Measurements from ENCODE around the gene RTN4. TPM values are rescaled to one million over a fixed set of nuclear protein-coding genes. Genes with fewer than 3 reads are reported as not detected.

The RTN4 gene
- total and polyA plus RNA-seq, 5 donors: 183 to 283 (median 243) TPM

- Histone ChIP-seq H3K4me1 (ENCODE audit: control insufficient read depth, insufficient read depth, low read length) (no peaks in the 10 kb centered on the region), H3K4me3 (ENCODE audit: low read length) (no peak overlapping the region), H3K9me3 (ENCODE audit: control insufficient read depth, low read length) (no peaks in the 10 kb centered on the region), H3K27me3 (ENCODE audit: control insufficient read depth, insufficient read depth) (no peaks in the 10 kb centered on the region), H3K27ac (ENCODE audit: low read length) (no peak overlapping the region)
- intact Hi-C loops (cut with DNase I): loop anchor here in 2 of 4 donors (5.0 to 10.0 kb wide), 2 partner anchors 145 to 148 kb away; no protein-coding TSS in a partner anchor
- 72% methylated on average over 5 of the region's 5 CpGs for WGBS
- ATAC-seq (no peak), DNase-seq (no peak)
These were observed 30.6 kb downstream of the RTN4 start for GRCh38 chr2:55019526-55020258.

GRCh38 chr2:55018619-55019018 lies 31.6 kb downstream of the RTN4 start:
- ATAC-seq (no peak), DNase-seq (no peak)
- intact Hi-C loops (cut with DNase I): loop anchor here in 2 of 4 donors (5.0 to 10.0 kb wide), 2 partner anchors 146 to 149 kb away; no protein-coding TSS in a partner anchor
- H3K4me3 ChIP-seq (ENCODE audit: low read length): no peak overlapping the region
- no peaks in the 10 kb centered on the region for H3K4me1 ChIP-seq (ENCODE audit: control insufficient read depth, insufficient read depth, low read length)
- 91% methylated on average over 1 of the region's 1 CpG for WGBS
- no peaks in the 10 kb centered on the region for H3K9me3 ChIP-seq (ENCODE audit: control insufficient read depth, low read length)
- H3K27ac ChIP-seq (ENCODE audit: low read length): no peak overlapping the region
- H3K27me3 ChIP-seq (ENCODE audit: control insufficient read depth, insufficient read depth): no peaks in the 10 kb centered on the region

GRCh38 chr2:55017880-55018279 lies 32.4 kb downstream of the RTN4 start:
- no peak overlapping the region for H3K4me3 ChIP-seq (ENCODE audit: low read length)
- no peaks in the 10 kb centered on the region for H3K9me3 ChIP-seq (ENCODE audit: control insufficient read depth, low read length)
- intact Hi-C loops (cut with DNase I): loop anchor here in 2 of 4 donors (5.0 to 10.0 kb wide), 2 partner anchors 147 to 149 kb away; no protein-coding TSS in a partner anchor
- no peak overlapping the region for H3K27ac ChIP-seq (ENCODE audit: low read length)
- 85% methylated on average over 3 of the region's 3 CpGs for whole genome bisulfite sequencing
- ATAC-seq (no peak), DNase-seq (no peak)
- H3K4me1 ChIP-seq (ENCODE audit: control insufficient read depth, insufficient read depth, low read length): no peaks in the 10 kb centered on the region
- H3K27me3 ChIP-seq (ENCODE audit: control insufficient read depth, insufficient read depth): no peaks in the 10 kb centered on the region

GRCh38 chr2:55017428-55017827 lies 32.8 kb downstream of the RTN4 start:
- DNase-seq: no peak
- H3K27me3 ChIP-seq (ENCODE audit: control insufficient read depth, insufficient read depth): no peaks in the 10 kb centered on the region
- no peak overlapping the region for H3K4me3 ChIP-seq (ENCODE audit: low read length)
- intact Hi-C loops (cut with DNase I): loop anchor here in 2 of 4 donors (5.0 to 10.0 kb wide), 2 partner anchors 147 to 150 kb away; no protein-coding TSS in a partner anchor
- H3K27ac ChIP-seq (ENCODE audit: low read length): no peak overlapping the region
- 98% methylated on average over 3 of the region's 3 CpGs for WGBS
- no peak for ATAC-seq
- no peaks in the 10 kb centered on the region for H3K9me3 ChIP-seq (ENCODE audit: control insufficient read depth, low read length)
- H3K4me1 ChIP-seq (ENCODE audit: control insufficient read depth, insufficient read depth, low read length): no peaks in the 10 kb centered on the region

GRCh38 chr2:55014962-55015939 lies 35.0 kb downstream of the RTN4 start:
- 61% methylated on average over 6 of the region's 6 CpGs for WGBS
- no peak overlapping the region for H3K27ac ChIP-seq (ENCODE audit: low read length)

GRCh38 chr2:55013936-55014335 lies 36.3 kb downstream of the RTN4 start:
- Histone ChIP-seq H3K4me1 (ENCODE audit: control insufficient read depth, insufficient read depth, low read length) (peaks cover 6% of the 10 kb centered on the region), H3K9me3 (ENCODE audit: control insufficient read depth, low read length) (no peaks in the 10 kb centered on the region), H3K27me3 (ENCODE audit: control insufficient read depth, insufficient read depth) (no peaks in the 10 kb centered on the region), H3K27ac (ENCODE audit: low read length) (no peak overlapping the region), H3K4me3 (ENCODE audit: low read length) (no peak overlapping the region)
- intact Hi-C loops (cut with DNase I): loop anchor here in 2 of 4 donors (5.0 to 10.0 kb wide), 2 partner anchors 33 to 151 kb away; no protein-coding TSS in a partner anchor
- DNase-seq (no peak), ATAC-seq (no peak)
- WGBS: 52% methylated on average over 1 of the region's 1 CpG

More at GRCh38 chr2:55014962-55015939, 35.0 kb downstream of the RTN4 start:
- DNase-seq (peak in 1 of 3 donors; percentile 28), ATAC-seq (peak; percentile 75 to 78)
- no peaks in the 10 kb centered on the region for H3K27me3 ChIP-seq (ENCODE audit: control insufficient read depth, insufficient read depth)
- no peak overlapping the region for H3K4me3 ChIP-seq (ENCODE audit: low read length)
- peaks cover 3% of the 10 kb centered on the region for H3K4me1 ChIP-seq (ENCODE audit: control insufficient read depth, insufficient read depth, low read length)
- intact Hi-C loops (cut with DNase I): loop anchor here in 3 of 4 donors (5.0 to 10.0 kb wide), 3 partner anchors 32 to 152 kb away; no protein-coding TSS in a partner anchor
- no peaks in the 10 kb centered on the region for H3K9me3 ChIP-seq (ENCODE audit: control insufficient read depth, low read length)

- ATAC-seq: no peak
- Histone ChIP-seq H3K9me3 (ENCODE audit: control insufficient read depth, low read length) (no peaks in the 10 kb centered on the region), H3K27me3 (ENCODE audit: control insufficient read depth, insufficient read depth) (no peaks in the 10 kb centered on the region), H3K4me3 (ENCODE audit: low read length) (no peak overlapping the region), H3K4me1 (ENCODE audit: control insufficient read depth, insufficient read depth, low read length) (peaks cover 6% of the 10 kb centered on the region), H3K27ac (ENCODE audit: low read length) (no peak overlapping the region)
- DNase-seq: no peak
- intact Hi-C loops (cut with DNase I): loop anchor here in 2 of 4 donors (5.0 to 10.0 kb wide), 2 partner anchors 34 to 152 kb away; no protein-coding TSS in a partner anchor
- WGBS: 51% methylated on average over 2 of the region's 2 CpGs
These were observed 37.4 kb downstream of the RTN4 start for GRCh38 chr2:55012672-55013484.

GRCh38 chr2:55011831-55012671 lies 38.2 kb downstream of the RTN4 start:
- Histone ChIP-seq H3K27me3 (ENCODE audit: control insufficient read depth, insufficient read depth) (no peaks in the 10 kb centered on the region), H3K27ac (ENCODE audit: low read length) (no peak overlapping the region), H3K4me1 (ENCODE audit: control insufficient read depth, insufficient read depth, low read length) (peaks cover 6% of the 10 kb centered on the region), H3K9me3 (ENCODE audit: control insufficient read depth, low read length) (no peaks in the 10 kb centered on the region), H3K4me3 (ENCODE audit: low read length) (no peak overlapping the region)
- 37% methylated on average over 6 of the region's 6 CpGs for WGBS
- DNase-seq (no peak), ATAC-seq (no peak)
- intact Hi-C loops (cut with DNase I): loop anchor here in 2 of 4 donors (5.0 to 10.0 kb wide), 2 partner anchors 35 to 153 kb away; no protein-coding TSS in a partner anchor

- H3K4me3 ChIP-seq (ENCODE audit: low read length): no peak overlapping the region
- peaks cover 6% of the 10 kb centered on the region for H3K4me1 ChIP-seq (ENCODE audit: control insufficient read depth, insufficient read depth, low read length)
- DNase-seq (peak in 1 of 3 donors; percentile 46), ATAC-seq (peak; percentile 48 to 51)
- intact Hi-C loops (cut with DNase I): loop anchor here in 2 of 4 donors (5.0 to 10.0 kb wide), 2 partner anchors 36 to 154 kb away; no protein-coding TSS in a partner anchor
- no peak overlapping the region for H3K27ac ChIP-seq (ENCODE audit: low read length)
- WGBS: 71% methylated on average over 2 of the region's 2 CpGs
- no peaks in the 10 kb centered on the region for H3K9me3 ChIP-seq (ENCODE audit: control insufficient read depth, low read length)
- H3K27me3 ChIP-seq (ENCODE audit: control insufficient read depth, insufficient read depth): no peaks in the 10 kb centered on the region
These were observed 39.3 kb downstream of the RTN4 start for GRCh38 chr2:55010915-55011314.
